ENCODE results near the gene RAD51B. TPM values are rescaled to one million over a fixed set of nuclear protein-coding genes. Genes with fewer than 3 reads are reported as not detected.

Gene RAD51B
- total and polyA plus RNA-seq, 4 donors: 2.5 to 95.0 (median 9.6) TPM

DNA sequence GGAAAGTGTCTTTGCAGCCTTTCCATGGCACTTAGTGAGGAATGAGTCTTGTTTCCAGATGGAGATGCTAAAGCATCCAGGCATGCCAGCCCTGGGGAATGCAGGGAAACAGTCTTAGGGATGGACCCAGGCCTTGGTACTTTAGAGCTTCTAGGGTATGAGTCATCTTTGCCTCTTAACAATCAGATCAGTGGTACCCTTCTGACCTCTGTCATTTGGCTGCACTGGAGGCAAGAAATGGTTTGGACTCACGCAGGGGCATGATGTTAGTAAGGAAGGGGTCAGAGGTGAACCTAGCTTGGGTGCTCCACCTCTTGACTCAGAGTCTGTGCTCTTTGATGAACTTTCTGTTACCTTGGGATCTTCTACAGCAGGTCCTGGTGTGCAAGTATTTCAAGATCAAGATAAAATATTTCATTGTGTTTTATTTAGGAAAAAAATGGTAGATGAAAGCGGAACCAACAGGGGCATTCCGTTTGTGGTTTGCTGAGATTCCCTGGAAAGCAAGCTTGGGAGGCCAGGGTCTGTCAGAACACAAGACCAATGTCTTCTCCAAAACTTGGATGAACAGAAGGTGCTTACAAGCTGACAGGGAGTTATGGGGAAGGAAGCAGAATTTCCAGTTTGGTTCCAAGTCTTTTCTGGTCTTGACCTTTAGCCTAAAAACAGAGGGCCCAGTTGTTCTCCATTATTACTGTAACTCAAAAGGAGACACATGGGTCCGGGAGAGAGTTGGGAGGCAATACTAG lies 757.1 kb downstream of the RAD51B start:
- no peaks in the 10 kb centered on the region for H3K27me3 ChIP-seq (ENCODE audit: control insufficient read depth in 3 of 3, insufficient read depth in 3 of 3, low read length in 2 of 3)
- peaks cover 0 to 21% (median 10%) of the 10 kb centered on the region in 5 donors for H3K4me1 ChIP-seq (ENCODE audit: control insufficient read depth in 5 of 5, insufficient read depth in 5 of 5, low read length in 5 of 5)
- ATAC-seq (ENCODE audit: insufficient read depth, low FRiP score) (no peak), DNase-seq (no peak)
- H3K9ac ChIP-seq (ENCODE audit: insufficient read depth in 1 of 2, low read length in 2 of 2): no peak overlapping the region
- H3K27ac ChIP-seq (ENCODE audit: low read depth in 1 of 2, low read length in 1 of 2): peak overlapping the region in 1 of 2 donors; percentile 27
- 90 to 92% methylated on average over 4 of the region's 4 CpGs for WGBS, 2 donors
- H3K4me3 ChIP-seq: no peak overlapping the region
- H3K36me3 ChIP-seq (ENCODE audit: control insufficient read depth in 4 of 4, insufficient read depth in 4 of 4, low read length in 4 of 4): no peaks in the 10 kb centered on the region
- TF ChIP-seq, protein P1, sequence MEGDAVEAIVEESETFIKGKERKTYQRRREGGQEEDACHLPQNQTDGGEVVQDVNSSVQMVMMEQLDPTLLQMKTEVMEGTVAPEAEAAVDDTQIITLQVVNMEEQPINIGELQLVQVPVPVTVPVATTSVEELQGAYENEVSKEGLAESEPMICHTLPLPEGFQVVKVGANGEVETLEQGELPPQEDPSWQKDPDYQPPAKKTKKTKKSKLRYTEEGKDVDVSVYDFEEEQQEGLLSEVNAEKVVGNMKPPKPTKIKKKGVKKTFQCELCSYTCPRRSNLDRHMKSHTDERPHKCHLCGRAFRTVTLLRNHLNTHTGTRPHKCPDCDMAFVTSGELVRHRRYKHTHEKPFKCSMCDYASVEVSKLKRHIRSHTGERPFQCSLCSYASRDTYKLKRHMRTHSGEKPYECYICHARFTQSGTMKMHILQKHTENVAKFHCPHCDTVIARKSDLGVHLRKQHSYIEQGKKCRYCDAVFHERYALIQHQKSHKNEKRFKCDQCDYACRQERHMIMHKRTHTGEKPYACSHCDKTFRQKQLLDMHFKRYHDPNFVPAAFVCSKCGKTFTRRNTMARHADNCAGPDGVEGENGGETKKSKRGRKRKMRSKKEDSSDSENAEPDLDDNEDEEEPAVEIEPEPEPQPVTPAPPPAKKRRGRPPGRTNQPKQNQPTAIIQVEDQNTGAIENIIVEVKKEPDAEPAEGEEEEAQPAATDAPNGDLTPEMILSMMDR (IDR thresholded peaks at IDR 0.05; ENCODE audit: control extremely low read depth, extremely low read depth): no peak
- no peaks in the 10 kb centered on the region for H3K9me3 ChIP-seq (ENCODE audit: control insufficient read depth in 4 of 4, insufficient read depth in 3 of 4, low read length in 3 of 4)

DNA sequence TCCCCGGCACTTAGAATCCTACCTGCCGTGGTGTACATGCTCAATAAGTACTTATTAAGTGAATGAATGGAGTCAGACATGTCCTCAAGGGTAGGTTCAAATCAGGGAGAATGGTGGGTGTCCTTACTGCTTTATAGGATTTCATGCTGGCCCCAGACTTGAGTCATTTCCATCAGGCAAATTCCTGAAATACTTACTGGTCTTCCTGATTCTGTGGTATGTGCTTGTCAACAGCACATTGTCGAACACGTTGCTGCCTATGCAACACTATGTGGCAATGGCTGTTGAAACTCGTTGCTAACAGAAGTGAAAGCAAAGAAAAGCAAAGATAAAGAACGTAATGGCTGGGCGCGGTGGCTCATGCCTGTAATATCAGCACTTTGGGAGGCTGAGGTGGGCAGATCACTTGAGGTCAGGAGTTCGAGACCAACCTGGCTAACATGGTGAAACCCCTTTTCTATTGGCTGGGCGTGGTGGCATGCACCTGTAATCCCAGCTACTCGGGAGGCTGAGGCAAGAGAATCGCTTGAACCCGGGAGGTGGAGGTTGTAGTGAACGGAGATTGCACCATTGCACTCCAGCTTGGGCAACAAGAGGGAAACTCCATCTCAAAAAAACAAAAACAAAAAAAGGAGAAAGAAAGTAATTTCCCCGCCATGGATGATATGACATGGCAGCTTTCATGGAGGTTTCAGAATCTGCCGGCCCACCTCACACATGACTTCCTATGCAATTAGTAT lies 758.4 kb downstream of the RAD51B start:
- Histone ChIP-seq H3K9ac (ENCODE audit: insufficient read depth in 1 of 2, low read length in 2 of 2) (no peak overlapping the region), H3K27me3 (ENCODE audit: control insufficient read depth in 3 of 3, insufficient read depth in 3 of 3, low read length in 2 of 3) (no peaks in the 10 kb centered on the region), H3K9me3 (ENCODE audit: control insufficient read depth in 4 of 4, insufficient read depth in 3 of 4, low read length in 3 of 4) (no peaks in the 10 kb centered on the region), H3K36me3 (ENCODE audit: control insufficient read depth in 4 of 4, insufficient read depth in 4 of 4, low read length in 4 of 4) (no peaks in the 10 kb centered on the region), H3K4me3 (no peak overlapping the region), H3K27ac (ENCODE audit: low read depth in 1 of 2, low read length in 1 of 2) (peak overlapping the region in 1 of 2 donors; percentile 70), H3K4me1 (ENCODE audit: control insufficient read depth in 5 of 5, insufficient read depth in 5 of 5, low read length in 5 of 5) (peaks cover 0 to 21% (median 10%) of the 10 kb centered on the region in 5 donors)
- WGBS, 2 donors: 38 to 53% methylated on average over 16 of the region's 16 CpGs
- ATAC-seq (ENCODE audit: insufficient read depth, low FRiP score) (peak; percentile 81), DNase-seq (peak; percentile 69 to 85 (median 73))
- TF ChIP-seq, protein P1 (IDR thresholded peaks at IDR 0.05; ENCODE audit: control extremely low read depth, extremely low read depth): no peak

DNA sequence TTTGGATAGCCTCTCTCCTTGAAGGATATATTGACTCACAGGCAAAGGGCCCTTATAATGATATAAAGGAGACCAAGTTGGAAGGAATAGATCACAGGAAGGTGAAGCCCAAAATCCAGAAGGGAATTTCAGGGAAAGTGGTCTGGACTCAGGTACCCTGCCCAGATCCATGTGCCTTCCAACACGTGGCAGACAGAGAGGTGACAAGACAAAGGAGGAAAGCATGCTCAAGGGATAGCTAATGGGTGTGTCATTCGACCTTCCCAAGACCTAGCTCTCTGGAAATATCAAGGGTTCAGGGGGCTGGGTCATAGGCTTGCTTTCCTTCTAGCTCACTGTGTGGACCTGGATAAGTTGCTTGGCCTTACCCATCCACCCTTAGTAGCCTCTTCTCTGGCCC lies 759.0 kb downstream of the RAD51B start:
- DNase-seq: no peak
- H3K9me3 ChIP-seq (ENCODE audit: control insufficient read depth in 4 of 4, insufficient read depth in 3 of 4, low read length in 3 of 4): no peaks in the 10 kb centered on the region
- H3K4me1 ChIP-seq (ENCODE audit: control insufficient read depth in 5 of 5, insufficient read depth in 5 of 5, low read length in 5 of 5): peaks cover 0 to 21% (median 10%) of the 10 kb centered on the region in 5 donors
- H3K27me3 ChIP-seq (ENCODE audit: control insufficient read depth in 3 of 3, insufficient read depth in 3 of 3, low read length in 2 of 3): no peaks in the 10 kb centered on the region
- no peak overlapping the region for H3K9ac ChIP-seq (ENCODE audit: insufficient read depth in 1 of 2, low read length in 2 of 2)
- TF ChIP-seq, protein P1 (IDR thresholded peaks at IDR 0.05; ENCODE audit: control extremely low read depth, extremely low read depth): no peak
- no peak for ATAC-seq (ENCODE audit: insufficient read depth, low FRiP score)
- H3K36me3 ChIP-seq (ENCODE audit: control insufficient read depth in 4 of 4, insufficient read depth in 4 of 4, low read length in 4 of 4): no peaks in the 10 kb centered on the region
- H3K27ac ChIP-seq (ENCODE audit: low read depth in 1 of 2, low read length in 1 of 2): peak overlapping the region in 1 of 2 donors; percentile 29
- no peak overlapping the region for H3K4me3 ChIP-seq
- 87 to 92% methylated on average over 2 of the region's 2 CpGs for WGBS, 2 donors
